Measurements from ENCODE around the gene MGAT4A. TPM values are rescaled to one million over a fixed set of nuclear protein-coding genes. Genes with fewer than 3 reads are reported as not detected.

MGAT4A gene
- total and polyA plus RNA-seq, 9 of the 15 experiments (the other 6 are each of a cell fraction or from before 2014, with no cell fraction given): 0.03 to 0.53 (median 0.18) TPM; not detected in 2

DNA sequence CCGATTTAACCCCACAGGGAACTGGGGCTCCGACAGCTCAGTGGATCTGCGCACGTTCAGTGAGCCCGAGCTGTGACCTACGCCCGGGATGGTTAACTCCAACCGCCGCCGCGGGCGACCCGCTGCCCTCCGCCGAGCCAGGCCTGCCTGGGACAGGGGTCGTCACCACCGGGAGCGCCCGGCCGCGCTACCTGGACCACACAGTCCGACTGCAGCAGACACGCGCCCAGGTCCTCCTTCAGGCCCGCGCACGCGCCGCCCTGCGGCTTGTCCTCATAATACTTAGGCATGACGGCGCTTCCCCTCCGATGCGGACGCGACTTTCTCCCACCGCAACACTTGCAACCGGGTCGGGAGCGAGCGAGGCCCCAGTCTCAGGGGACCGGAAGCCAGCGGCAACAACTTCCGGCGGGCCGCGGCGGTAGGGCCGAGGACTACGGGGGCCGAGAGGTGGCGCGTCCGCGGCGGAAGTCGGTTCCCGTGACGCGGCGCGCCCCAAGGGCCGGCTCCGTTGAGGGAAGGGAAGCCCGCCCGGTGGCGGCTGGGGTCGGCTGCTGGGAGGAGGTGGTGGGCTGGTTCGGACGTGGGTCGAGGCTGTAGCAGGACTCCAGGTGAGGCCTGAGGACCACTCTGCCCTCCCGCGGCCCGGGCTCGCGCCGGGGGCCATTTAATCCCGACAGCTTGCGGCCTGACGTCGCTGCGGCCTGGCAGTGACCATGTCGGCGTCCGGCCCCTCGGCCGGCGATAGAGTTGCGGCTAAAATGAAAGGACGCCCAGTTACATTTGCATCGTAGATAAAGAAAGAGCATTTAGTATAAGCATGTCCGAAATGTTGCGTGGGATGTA, 122.6 kb downstream of the MGAT4A start, which contains the start of the genes COA5 and UNC50 (continued):
- TF ChIP-seq MTA2 (IDR thresholded peaks at IDR 0.05; ENCODE audit: low read depth) (no peak), ELF1 (tag; IDR thresholded peaks at IDR 0.05) (peak; percentile 85), GABPA (tag; conservative IDR thresholded peaks at IDR 0.05; ENCODE audit: low read depth) (peak; percentile 99), BHLHE40 (IDR thresholded peaks at IDR 0.05; ENCODE audit: low read length) (peak; percentile 48), YY1 (IDR thresholded peaks at IDR 0.05; ENCODE audit: borderline replicate concordance in 1 of 3, control insufficient read depth in 1 of 3, extremely low read depth in 1 of 3, insufficient read depth in 3 of 3, insufficient read length in 1 of 3, insufficient replicate concordance in 2 of 3, low read depth in 1 of 3, low read length in 2 of 3) (peak in 2 of 3 experiments; percentile 77 to 84), ZNF274 (IDR thresholded peaks at IDR 0.05; ENCODE audit: borderline replicate concordance, low read depth, low read length) (no peak; the same call in 1 of the 2 replicates), HCFC1 (IDR thresholded peaks at IDR 0.05; ENCODE audit: low read depth, low read length) (peak; percentile 78), NONO (IDR thresholded peaks at IDR 0.05; ENCODE audit: low read depth in 2 of 2, low read length in 1 of 2) (peak in 1 of 2 experiments; percentile 72; a peak in 2 of 4 replicates), E2F6 (IDR thresholded peaks at IDR 0.05; ENCODE audit: borderline replicate concordance in 1 of 2, extremely low read depth in 1 of 2, insufficient read depth in 1 of 2, insufficient read length in 1 of 2, low read depth in 1 of 2, low read length in 1 of 2, poor library complexity in 1 of 2, severe bottlenecking in 1 of 2) (peak; percentile 32 to 36), SMAD4 (CRISPR knock-in tag; conservative IDR thresholded peaks at IDR 0.05) (0 out of 2 replicates have a peak, but pooled peaks have one; percentile 68), EWSR1 (IDR thresholded peaks at IDR 0.05; ENCODE audit: borderline replicate concordance, low read depth, partially characterized antibody) (no peak), ZNF121 (CRISPR knock-in tag; conservative IDR thresholded peaks at IDR 0.05) (no peak), LEF1 (IDR thresholded peaks at IDR 0.05) (no peak), RCOR1 (IDR thresholded peaks at IDR 0.05; ENCODE audit: borderline replicate concordance in 1 of 2, low read depth in 2 of 2, low read length in 2 of 2) (no peak), U2AF1 (optimal IDR thresholded peaks at IDR 0.05; ENCODE audit: low read depth, low read length) (peak; percentile 88), KDM5B (IDR thresholded peaks at IDR 0.05; ENCODE audit: insufficient replicate concordance, low read depth, low read length) (peak; percentile 93), RNF2 (IDR thresholded peaks at IDR 0.05) (peak; percentile 45; the same call in 1 of the 2 replicates)
- TF ChIP-seq, protein P1, sequence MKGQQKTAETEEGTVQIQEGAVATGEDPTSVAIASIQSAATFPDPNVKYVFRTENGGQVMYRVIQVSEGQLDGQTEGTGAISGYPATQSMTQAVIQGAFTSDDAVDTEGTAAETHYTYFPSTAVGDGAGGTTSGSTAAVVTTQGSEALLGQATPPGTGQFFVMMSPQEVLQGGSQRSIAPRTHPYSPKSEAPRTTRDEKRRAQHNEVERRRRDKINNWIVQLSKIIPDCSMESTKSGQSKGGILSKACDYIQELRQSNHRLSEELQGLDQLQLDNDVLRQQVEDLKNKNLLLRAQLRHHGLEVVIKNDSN (CRISPR knock-in tag; IDR thresholded peaks at IDR 0.05): peak; percentile 41; the same call in 1 of the 2 replicates
- TF ChIP-seq, protein P2, sequence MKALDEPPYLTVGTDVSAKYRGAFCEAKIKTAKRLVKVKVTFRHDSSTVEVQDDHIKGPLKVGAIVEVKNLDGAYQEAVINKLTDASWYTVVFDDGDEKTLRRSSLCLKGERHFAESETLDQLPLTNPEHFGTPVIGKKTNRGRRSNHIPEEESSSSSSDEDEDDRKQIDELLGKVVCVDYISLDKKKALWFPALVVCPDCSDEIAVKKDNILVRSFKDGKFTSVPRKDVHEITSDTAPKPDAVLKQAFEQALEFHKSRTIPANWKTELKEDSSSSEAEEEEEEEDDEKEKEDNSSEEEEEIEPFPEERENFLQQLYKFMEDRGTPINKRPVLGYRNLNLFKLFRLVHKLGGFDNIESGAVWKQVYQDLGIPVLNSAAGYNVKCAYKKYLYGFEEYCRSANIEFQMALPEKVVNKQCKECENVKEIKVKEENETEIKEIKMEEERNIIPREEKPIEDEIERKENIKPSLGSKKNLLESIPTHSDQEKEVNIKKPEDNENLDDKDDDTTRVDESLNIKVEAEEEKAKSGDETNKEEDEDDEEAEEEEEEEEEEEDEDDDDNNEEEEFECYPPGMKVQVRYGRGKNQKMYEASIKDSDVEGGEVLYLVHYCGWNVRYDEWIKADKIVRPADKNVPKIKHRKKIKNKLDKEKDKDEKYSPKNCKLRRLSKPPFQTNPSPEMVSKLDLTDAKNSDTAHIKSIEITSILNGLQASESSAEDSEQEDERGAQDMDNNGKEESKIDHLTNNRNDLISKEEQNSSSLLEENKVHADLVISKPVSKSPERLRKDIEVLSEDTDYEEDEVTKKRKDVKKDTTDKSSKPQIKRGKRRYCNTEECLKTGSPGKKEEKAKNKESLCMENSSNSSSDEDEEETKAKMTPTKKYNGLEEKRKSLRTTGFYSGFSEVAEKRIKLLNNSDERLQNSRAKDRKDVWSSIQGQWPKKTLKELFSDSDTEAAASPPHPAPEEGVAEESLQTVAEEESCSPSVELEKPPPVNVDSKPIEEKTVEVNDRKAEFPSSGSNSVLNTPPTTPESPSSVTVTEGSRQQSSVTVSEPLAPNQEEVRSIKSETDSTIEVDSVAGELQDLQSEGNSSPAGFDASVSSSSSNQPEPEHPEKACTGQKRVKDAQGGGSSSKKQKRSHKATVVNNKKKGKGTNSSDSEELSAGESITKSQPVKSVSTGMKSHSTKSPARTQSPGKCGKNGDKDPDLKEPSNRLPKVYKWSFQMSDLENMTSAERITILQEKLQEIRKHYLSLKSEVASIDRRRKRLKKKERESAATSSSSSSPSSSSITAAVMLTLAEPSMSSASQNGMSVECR (CRISPR knock-in tag; IDR thresholded peaks at IDR 0.05): peak; percentile 43

All from K562 (cell line).